A549 (cell line): ENCODE results near the gene SLC24A1. TPM values are rescaled to one million over a fixed set of nuclear protein-coding genes. Genes with fewer than 3 reads are reported as not detected.

Experiments
- ATAC-seq, 2 experiments: fragments of 200-7000 bp in 1 of 2; fragments of >200 bp in 1 of 2; cut with Nextera tagmentation in 1 of 2; cut with Tn5 transposase in 1 of 2; 3 replicates each; pipeline versions ENCODE4 v1.8.0 to v1.9.1; 2018 to 2020; ENCODE audit warnings: mild to moderate bottlenecking in 1 of 2, moderate library complexity in 1 of 2
- CTCF ChIA-PET: fragments of 300-600 bp; sonication (Branson Sonifier 250); formaldehyde crosslinking; extraction: SDS; loops from one replicate; lab custom pipeline; 2021; ENCODE audit warnings: antibody characterized with exemption, inconsistent platforms; lab: Yijun Ruan, JAX
- POLR2A ChIA-PET: fragments of 350-600 bp; formaldehyde crosslinking; extraction: SDS; loops from one replicate; lab custom pipeline; 2021; ENCODE audit warnings: antibody characterized with exemption, inconsistent platforms; lab: Yijun Ruan, JAX
- DNase-seq, 2 experiments: peaks; one replicate each; pipeline versions ENCODE4 v3.0.0 to v3.0.0-alpha.2; 2011 to 2016; ENCODE audit warnings: low read depth in 1 of 2, low spot score in 1 of 2
- FAIRE-seq: peaks from 2 replicates; lab custom pipeline; 2011; peaks lifted over from hg19 to GRCh38; lab: Jason Lieb, UNC
- H3K27ac ChIP-seq, 2 experiments: fragments of >200 bp; sonication (Bioruptor Twin); formaldehyde crosslinking; 3 replicates each; pipeline ENCODE4 v1.5.1; 2016 to 2017
- H3K4me1 ChIP-seq: fragments of >200 bp; sonication (Bioruptor Twin); formaldehyde crosslinking; 3 replicates; pipeline ENCODE4 v1.6.1; 2016
- H3K4me2 ChIP-seq: fragments of >200 bp; sonication (Bioruptor Twin); formaldehyde crosslinking; 3 replicates; pipeline ENCODE4 v1.6.1; 2016
- H3K4me3 ChIP-seq: fragments of >200 bp; sonication (Bioruptor Twin); formaldehyde crosslinking; 3 replicates; pipeline ENCODE4 v1.5.1; 2016
- H3K9me3 ChIP-seq: fragments of >200 bp; sonication (Bioruptor Twin); formaldehyde crosslinking; 3 replicates; pipeline ENCODE4 v1.6.1; 2016
- CBX8 ChIP-seq: fragments of 200-600 bp; sonication (generic); IDR thresholded peaks from 2 replicates; pipeline ENCODE4 v1.6.1; 2016
- CEBPB ChIP-seq, 2 experiments: fragments of >200 bp in 1 of 2; sonication (Bioruptor Twin) in 1 of 2; formaldehyde crosslinking in 1 of 2; IDR thresholded peaks; 2 replicates each; pipeline ENCODE4 v1.6.1; 2012 to 2016
- EHF ChIP-seq: fragments of 250-450 bp; sonication (Bioruptor Pico); IDR thresholded peaks from 2 replicates; pipeline ENCODE4 v1.5.0; 2020; ENCODE audit warnings: mild to moderate bottlenecking
- EP300 ChIP-seq, 2 experiments: fragments of >200 bp; sonication (Bioruptor Twin); formaldehyde crosslinking; IDR thresholded peaks; 2 replicates in 1 of 2; 3 replicates in 1 of 2; pipeline ENCODE4 v1.6.1; 2016 to 2017
- GATA3 ChIP-seq: IDR thresholded peaks from 2 replicates; pipeline ENCODE4 v1.6.1; 2012; ENCODE audit warnings: borderline replicate concordance
- HDAC2 ChIP-seq: fragments of 200-600 bp; sonication (generic); IDR thresholded peaks from 2 replicates; pipeline ENCODE4 v1.6.1; 2016
- HOXB5 ChIP-seq: fragments of 250-450 bp; sonication (Bioruptor Pico); IDR thresholded peaks from 2 replicates; pipeline ENCODE4 v1.5.0; 2020; ENCODE audit warnings: mild to moderate bottlenecking, moderate library complexity
- KDM5A ChIP-seq: fragments of 200-600 bp; sonication (generic); IDR thresholded peaks from 2 replicates; pipeline ENCODE4 v1.6.1; 2016; ENCODE audit warnings: antibody characterized with exemption, mild to moderate bottlenecking
- POLR2A ChIP-seq: IDR thresholded peaks from 2 replicates; pipeline ENCODE4 v1.6.1; 2012; ENCODE audit warnings: mild to moderate bottlenecking, low read length
- POLR2AphosphoS2 ChIP-seq: conservative IDR thresholded peaks from 2 replicates; pipeline ENCODE4 v1.6.1; 2012; ENCODE audit warnings: low read length, improper control_type of control experiment, inconsistent platforms
- RAD21 ChIP-seq, 2 experiments: fragments of >200 bp in 1 of 2; sonication (Bioruptor Twin) in 1 of 2; formaldehyde crosslinking in 1 of 2; IDR thresholded peaks in 1 of 2; conservative IDR thresholded peaks in 1 of 2; 2 replicates in 1 of 2; 3 replicates in 1 of 2; pipeline ENCODE4 v1.6.1; 2012 to 2018; ENCODE audit warnings: inconsistent platforms in 1 of 2
- RCOR1 ChIP-seq: fragments of 150-350 bp; IDR thresholded peaks from 2 replicates; pipeline ENCODE4 v1.6.1; 2014; ENCODE audit warnings: antibody characterized with exemption, low read length, low read depth
- SMC3 ChIP-seq: fragments of >200 bp; sonication (Bioruptor Twin); formaldehyde crosslinking; IDR thresholded peaks from 3 replicates; pipeline ENCODE4 v1.6.1; 2018; ENCODE audit warnings: inconsistent platforms
- TFCP2L1 ChIP-seq: fragments of 250-450 bp; sonication (Bioruptor Pico); IDR thresholded peaks from 2 replicates; pipeline ENCODE4 v1.5.0; 2021; ENCODE audit warnings: mild to moderate bottlenecking
- TP53 ChIP-seq: fragments of 250-450 bp; sonication (Bioruptor Pico); IDR thresholded peaks from 2 replicates; pipeline ENCODE4 v1.5.0; 2021; ENCODE audit warnings: mild to moderate bottlenecking, moderate library complexity
- ZFP36 ChIP-seq: fragments of 450-650 bp; IDR thresholded peaks from 2 replicates; pipeline ENCODE4 v1.6.1; 2014; ENCODE audit warnings: borderline replicate concordance; ENCODE audit not compliant: partially characterized antibody
- ZNF302 ChIP-seq: fragments of 250-450 bp; sonication (Bioruptor Pico); IDR thresholded peaks from 2 replicates; pipeline ENCODE4 v1.9.0; 2021; ENCODE audit warnings: inconsistent platforms, mild to moderate bottlenecking, moderate library complexity
- WGBS: methylation state at CpG from one replicate; pipeline ENCODE4 v1.1.6; 2017; ENCODE audit errors: missing lambda C conversion rate; 5-methylcytosine and 5-hydroxymethylcytosine counted together
- polyA minus RNA-seq: library from RNA; depleted of rRNA, polyadenylated mRNA; stranded (reverse); fragments of >200 nt; gene quantifications from 2 replicates; pipeline ENCODE4 v1.2.3, GENCODE V29; 2011; rRNA and poly(A)+ RNA removed
- polyA plus RNA-seq, 4 experiments: library from polyadenylated mRNA; depleted of rRNA in 3 of 4; stranded (reverse); fragments of >200 nt; fragmentation: RNase III in 1 of 4; extraction: RNeasy Plus Mini Kit Qiagen cat#74134 plus additional on column Dnase treatment in 1 of 4; gene quantifications; 2 replicates in 3 of 4; 3 replicates in 1 of 4; pipeline ENCODE4 v1.2.3, GENCODE V29; 2011 to 2017
- TF ChIP-seq, protein P1 (sequence below): IDR thresholded peaks from 2 replicates; pipeline ENCODE4 v1.6.1; 2012
- TF ChIP-seq, protein P2 (sequence below): fragments of >200 bp; sonication (Bioruptor Twin); formaldehyde crosslinking; IDR thresholded peaks from 3 replicates; pipeline ENCODE4 v1.5.1; 2016
- TF ChIP-seq, protein P3 (sequence below): fragments of 200-600 bp; sonication (generic); IDR thresholded peaks from 2 replicates; pipeline ENCODE4 v1.6.1; 2016; ENCODE audit warnings: antibody characterized with exemption, mild to moderate bottlenecking, moderate library complexity
- TF ChIP-seq, protein P4 (sequence below): fragments of >200 bp; sonication (Bioruptor Twin); formaldehyde crosslinking; IDR thresholded peaks from 3 replicates; pipeline ENCODE4 v1.6.1; 2016
- TF ChIP-seq, protein P5 (sequence below): IDR thresholded peaks from 2 replicates; pipeline ENCODE4 v1.6.1; 2012

Gene SLC24A1
- polyA plus RNA-seq (2011; rRNA removed) = 6.8 and 7.0 TPM in 2 replicates
- polyA plus RNA-seq (2012; cell fraction: cytosol; rRNA removed) = 1.7 and 2.4 TPM in 2 replicates
- 1.9 and 2.1 TPM in 2 replicates for polyA plus RNA-seq (2012; cell fraction: nucleus; rRNA removed)
- polyA plus RNA-seq (2017; fragmentation: RNase III; extraction: RNeasy Plus Mini Kit Qiagen cat#74134 plus additional on column Dnase treatment) = 5.2 to 6.4 TPM (median 5.9 TPM) in 3 replicates
- polyA minus RNA-seq = 8.6 and 8.7 TPM in 2 replicates

DNA sequence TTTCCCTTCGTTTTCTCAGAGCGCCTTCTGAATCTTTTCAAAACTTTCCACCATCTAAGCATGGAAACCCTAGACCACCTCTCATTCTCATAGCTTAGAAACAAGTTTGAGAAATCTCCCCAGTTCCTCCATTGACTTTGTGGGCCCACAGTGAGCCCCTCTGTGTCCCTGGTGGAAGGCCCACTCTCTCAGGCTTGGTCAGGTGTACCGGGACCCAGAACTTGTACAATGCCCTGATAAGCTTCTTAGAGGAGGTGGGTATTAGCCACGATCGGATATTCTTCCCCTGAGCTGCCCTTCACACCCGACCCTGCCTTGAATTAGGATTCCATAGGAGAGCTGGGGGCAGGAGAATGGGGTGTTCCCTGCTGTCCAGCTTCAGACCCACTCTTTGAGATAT is at the start of gene SLC24A1:
SLC24A1 (plus strand) TSS at position 301 of the 400 bp plus-strand sequence. CDS start 2,143 bp downstream, outside the sequence.
- TF ChIP-seq TP53 (CRISPR knock-in tag) = no peak
- no peak for TF ChIP-seq TFCP2L1 (CRISPR knock-in tag)
- TF ChIP-seq HDAC2 = no peak
- TF ChIP-seq CEBPB (IDR thresholded peaks at IDR 0.05) = no peak
- TF ChIP-seq RCOR1 = no peak
- no peak for TF ChIP-seq ZFP36
- no peak for TF ChIP-seq GATA3
- TF ChIP-seq, protein P1, sequence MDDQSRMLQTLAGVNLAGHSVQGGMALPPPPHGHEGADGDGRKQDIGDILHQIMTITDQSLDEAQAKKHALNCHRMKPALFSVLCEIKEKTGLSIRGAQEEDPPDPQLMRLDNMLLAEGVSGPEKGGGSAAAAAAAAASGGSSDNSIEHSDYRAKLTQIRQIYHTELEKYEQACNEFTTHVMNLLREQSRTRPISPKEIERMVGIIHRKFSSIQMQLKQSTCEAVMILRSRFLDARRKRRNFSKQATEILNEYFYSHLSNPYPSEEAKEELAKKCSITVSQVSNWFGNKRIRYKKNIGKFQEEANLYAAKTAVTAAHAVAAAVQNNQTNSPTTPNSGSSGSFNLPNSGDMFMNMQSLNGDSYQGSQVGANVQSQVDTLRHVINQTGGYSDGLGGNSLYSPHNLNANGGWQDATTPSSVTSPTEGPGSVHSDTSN = no peak
- TF ChIP-seq, protein P2, sequence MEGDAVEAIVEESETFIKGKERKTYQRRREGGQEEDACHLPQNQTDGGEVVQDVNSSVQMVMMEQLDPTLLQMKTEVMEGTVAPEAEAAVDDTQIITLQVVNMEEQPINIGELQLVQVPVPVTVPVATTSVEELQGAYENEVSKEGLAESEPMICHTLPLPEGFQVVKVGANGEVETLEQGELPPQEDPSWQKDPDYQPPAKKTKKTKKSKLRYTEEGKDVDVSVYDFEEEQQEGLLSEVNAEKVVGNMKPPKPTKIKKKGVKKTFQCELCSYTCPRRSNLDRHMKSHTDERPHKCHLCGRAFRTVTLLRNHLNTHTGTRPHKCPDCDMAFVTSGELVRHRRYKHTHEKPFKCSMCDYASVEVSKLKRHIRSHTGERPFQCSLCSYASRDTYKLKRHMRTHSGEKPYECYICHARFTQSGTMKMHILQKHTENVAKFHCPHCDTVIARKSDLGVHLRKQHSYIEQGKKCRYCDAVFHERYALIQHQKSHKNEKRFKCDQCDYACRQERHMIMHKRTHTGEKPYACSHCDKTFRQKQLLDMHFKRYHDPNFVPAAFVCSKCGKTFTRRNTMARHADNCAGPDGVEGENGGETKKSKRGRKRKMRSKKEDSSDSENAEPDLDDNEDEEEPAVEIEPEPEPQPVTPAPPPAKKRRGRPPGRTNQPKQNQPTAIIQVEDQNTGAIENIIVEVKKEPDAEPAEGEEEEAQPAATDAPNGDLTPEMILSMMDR = no peak
- TF ChIP-seq, protein P3, sequence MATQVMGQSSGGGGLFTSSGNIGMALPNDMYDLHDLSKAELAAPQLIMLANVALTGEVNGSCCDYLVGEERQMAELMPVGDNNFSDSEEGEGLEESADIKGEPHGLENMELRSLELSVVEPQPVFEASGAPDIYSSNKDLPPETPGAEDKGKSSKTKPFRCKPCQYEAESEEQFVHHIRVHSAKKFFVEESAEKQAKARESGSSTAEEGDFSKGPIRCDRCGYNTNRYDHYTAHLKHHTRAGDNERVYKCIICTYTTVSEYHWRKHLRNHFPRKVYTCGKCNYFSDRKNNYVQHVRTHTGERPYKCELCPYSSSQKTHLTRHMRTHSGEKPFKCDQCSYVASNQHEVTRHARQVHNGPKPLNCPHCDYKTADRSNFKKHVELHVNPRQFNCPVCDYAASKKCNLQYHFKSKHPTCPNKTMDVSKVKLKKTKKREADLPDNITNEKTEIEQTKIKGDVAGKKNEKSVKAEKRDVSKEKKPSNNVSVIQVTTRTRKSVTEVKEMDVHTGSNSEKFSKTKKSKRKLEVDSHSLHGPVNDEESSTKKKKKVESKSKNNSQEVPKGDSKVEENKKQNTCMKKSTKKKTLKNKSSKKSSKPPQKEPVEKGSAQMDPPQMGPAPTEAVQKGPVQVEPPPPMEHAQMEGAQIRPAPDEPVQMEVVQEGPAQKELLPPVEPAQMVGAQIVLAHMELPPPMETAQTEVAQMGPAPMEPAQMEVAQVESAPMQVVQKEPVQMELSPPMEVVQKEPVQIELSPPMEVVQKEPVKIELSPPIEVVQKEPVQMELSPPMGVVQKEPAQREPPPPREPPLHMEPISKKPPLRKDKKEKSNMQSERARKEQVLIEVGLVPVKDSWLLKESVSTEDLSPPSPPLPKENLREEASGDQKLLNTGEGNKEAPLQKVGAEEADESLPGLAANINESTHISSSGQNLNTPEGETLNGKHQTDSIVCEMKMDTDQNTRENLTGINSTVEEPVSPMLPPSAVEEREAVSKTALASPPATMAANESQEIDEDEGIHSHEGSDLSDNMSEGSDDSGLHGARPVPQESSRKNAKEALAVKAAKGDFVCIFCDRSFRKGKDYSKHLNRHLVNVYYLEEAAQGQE = no peak
- TF ChIP-seq EP300 (IDR thresholded peaks at IDR 0.05) = no peak
- no peak for TF ChIP-seq EHF (CRISPR knock-in tag)
- TF ChIP-seq CBX8 = no peak
- TF ChIP-seq HOXB5 = no peak
- TF ChIP-seq, protein P4, sequence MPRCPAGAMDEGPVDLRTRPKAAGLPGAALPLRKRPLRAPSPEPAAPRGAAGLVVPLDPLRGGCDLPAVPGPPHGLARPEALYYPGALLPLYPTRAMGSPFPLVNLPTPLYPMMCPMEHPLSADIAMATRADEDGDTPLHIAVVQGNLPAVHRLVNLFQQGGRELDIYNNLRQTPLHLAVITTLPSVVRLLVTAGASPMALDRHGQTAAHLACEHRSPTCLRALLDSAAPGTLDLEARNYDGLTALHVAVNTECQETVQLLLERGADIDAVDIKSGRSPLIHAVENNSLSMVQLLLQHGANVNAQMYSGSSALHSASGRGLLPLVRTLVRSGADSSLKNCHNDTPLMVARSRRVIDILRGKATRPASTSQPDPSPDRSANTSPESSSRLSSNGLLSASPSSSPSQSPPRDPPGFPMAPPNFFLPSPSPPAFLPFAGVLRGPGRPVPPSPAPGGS = no peak
- TF ChIP-seq, protein P5, sequence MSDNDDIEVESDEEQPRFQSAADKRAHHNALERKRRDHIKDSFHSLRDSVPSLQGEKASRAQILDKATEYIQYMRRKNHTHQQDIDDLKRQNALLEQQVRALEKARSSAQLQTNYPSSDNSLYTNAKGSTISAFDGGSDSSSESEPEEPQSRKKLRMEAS = no peak
- TF ChIP-seq ZNF302 (CRISPR knock-in tag) = no peak
- TF ChIP-seq, all 56 proteins: peak for 0
- FAIRE-seq = no peak
- ChIA-PET POLR2A (interaction anchor here (1.6 kb wide), 1 partner anchor 11 kb away, joined by 8 read pairs; the partner anchor contains the start of gene INTS14), CTCF (interaction anchor here (0.7 to 9.8 kb wide), 6 partner anchors 9 to 241 kb away, joined by 3 to 106 read pairs (median 3); partner anchors contain the start of gene INTS14)
- no peaks in the 10 kb centered on the region for H3K4me1 ChIP-seq
- WGBS = 75% methylated on average over 6 of the region's 6 CpGs
- H3K4me2 ChIP-seq = no peak within 1 kb of the TSS
- H3K9me3 ChIP-seq = no peaks in the 10 kb centered on the region
- ATAC-seq = no peak
- no peak within 1 kb of the TSS for H3K27ac ChIP-seq
- H3K4me3 ChIP-seq = no peak within 1 kb of the TSS
- DNase-seq = no peak

DNA sequence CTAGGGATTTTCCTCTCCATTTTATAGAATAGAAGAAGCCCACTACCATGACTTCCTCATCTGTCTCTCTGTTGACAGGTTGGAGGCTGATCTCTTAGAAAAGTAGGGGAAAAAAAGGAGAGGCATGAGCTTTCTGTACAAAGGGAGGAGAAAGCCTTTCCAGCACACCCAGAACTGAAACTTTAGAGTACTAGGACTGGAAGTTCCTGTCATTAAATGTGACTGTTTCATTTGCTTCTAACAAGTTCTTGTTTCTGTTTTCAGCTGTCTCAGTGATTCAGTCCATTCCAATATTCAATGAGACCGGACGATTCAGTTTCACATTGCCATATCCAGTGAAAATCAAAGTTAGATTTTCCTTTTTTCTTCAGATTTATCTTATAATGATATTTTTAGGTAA is 49.8 kb upstream of the SLC24A1 start:
- FAIRE-seq (no peak), DNase-seq (no peak), ATAC-seq (no peak)
- Histone ChIP-seq H3K4me3 (no peak overlapping the region), H3K27ac (no peak overlapping the region), H3K9me3 (no peaks in the 10 kb centered on the region), H3K4me2 (no peak overlapping the region), H3K4me1 (peaks cover 9% of the 10 kb centered on the region; the same call in 1 of the 3 replicates)
- 89% methylated on average over 2 of the region's 2 CpGs for WGBS
- POLR2A ChIA-PET = no interaction called here
- CTCF ChIA-PET = interaction anchor here (0.6 to 1.5 kb wide), 4 partner anchors 14 to 168 kb away, joined by 3 to 4 read pairs (median 4); no protein-coding TSS in a partner anchor
- no peak for TF ChIP-seq POLR2AphosphoS2
- no peak for TF ChIP-seq RAD21 (conservative IDR thresholded peaks at IDR 0.05 in 1 of 2, IDR thresholded peaks at IDR 0.05 in 1 of 2)
- TF ChIP-seq SMC3 = no peak
- TF ChIP-seq KDM5A = no peak
- TF ChIP-seq, protein P1 = no peak
- TF ChIP-seq, protein P3 = no peak
- TF ChIP-seq HDAC2 = no peak
- no peak for TF ChIP-seq POLR2A
- TF ChIP-seq TP53 (CRISPR knock-in tag) = no peak
